Lung (tissue), 12 donors: ENCODE data around the gene MMP11. TPM values are rescaled to one million over a fixed set of nuclear protein-coding genes. Genes with fewer than 3 reads are reported as not detected.

Experiments used
- ATAC-seq: fragments of 200-7000 bp; cut with Tn5 transposase; one replicate; pipeline ENCODE4 v1.9.1; 2020; ENCODE audit warnings: moderate number of reproducible peaks; ENCODE audit not compliant: insufficient read depth, low FRiP score
- DNase-seq, 3 donors: peaks; one replicate each; pipeline ENCODE4 v3.0.0-alpha.2; 2013 to 2017
- H3K27ac ChIP-seq, 2 donors: one replicate each; pipeline ENCODE4 v1.5.1; 2013; ENCODE audit warnings: mild to moderate bottlenecking in 2 of 2, moderate library complexity in 2 of 2, control low read depth in 1 of 2, inconsistent platforms in 1 of 2, low read depth in 1 of 2, low read length in 1 of 2
- H3K27me3 ChIP-seq, 3 donors: one replicate each; pipeline ENCODE4 v1.5.1; 2013; ENCODE audit warnings: low read length in 2 of 3; ENCODE audit not compliant: control insufficient read depth in 3 of 3, insufficient read depth in 3 of 3
- H3K36me3 ChIP-seq, 4 donors: one replicate each; pipeline ENCODE4 v1.5.1; 2013; ENCODE audit warnings: low read length in 4 of 4, mild to moderate bottlenecking in 1 of 4, moderate library complexity in 1 of 4; ENCODE audit not compliant: control insufficient read depth in 4 of 4, insufficient read depth in 4 of 4
- H3K4me1 ChIP-seq, 5 donors: one replicate each; pipeline ENCODE4 v1.5.1; 2013; ENCODE audit warnings: low read length in 5 of 5, mild to moderate bottlenecking in 2 of 5, moderate library complexity in 1 of 5; ENCODE audit not compliant: control insufficient read depth in 5 of 5, insufficient read depth in 5 of 5
- H3K4me3 ChIP-seq: one replicate; pipeline ENCODE4 v1.5.1; 2013; ENCODE audit warnings: mild to moderate bottlenecking, control low read depth, moderate library complexity
- H3K9ac ChIP-seq, 2 donors: one replicate each; pipeline ENCODE4 v1.5.1; 2013; ENCODE audit warnings: low read length in 2 of 2, control low read depth in 1 of 2; ENCODE audit not compliant: insufficient read depth in 1 of 2
- H3K9me3 ChIP-seq, 4 donors: one replicate each; pipeline ENCODE4 v1.5.1; 2013; ENCODE audit warnings: low read length in 3 of 4, mild to moderate bottlenecking in 1 of 4, moderate library complexity in 1 of 4; ENCODE audit not compliant: control insufficient read depth in 4 of 4, insufficient read depth in 3 of 4
- CTCF ChIP-seq: IDR thresholded peaks from 2 replicates; pipeline ENCODE4 v1.5.1; 2012; ENCODE audit warnings: mild to moderate bottlenecking; ENCODE audit errors: control extremely low read depth, extremely low read depth
- WGBS, 2 donors: extraction: QIAGEN DNeasy Blood & Tissue Kit; methylation state at CpG; one replicate each; pipeline ENCODE4 v1.1.7; 2013; 5-methylcytosine and 5-hydroxymethylcytosine counted together
- polyA plus RNA-seq, 2 donors: library from polyadenylated mRNA; stranded (reverse); fragments of 200-250 nt; gene quantifications; one replicate each; pipeline ENCODE4 v1.2.1, GENCODE V29; 2013
- total RNA-seq, 2 donors: library from RNA; depleted of rRNA in 1 of 2; stranded (reverse); fragments of >200 nt in 1 of 2; gene quantifications; one replicate each; pipeline ENCODE4 v1.2.1, GENCODE V29; 2014 to 2021
- donor health status: control.
- donor health status: control.
- donor health status: Bipolar disorder and iron deficiency.
- donor health status: healthy.
- donor health status: DM: yes; HTN: yes; CAD: no.

MMP11 gene
- total and polyA plus RNA-seq, 4 donors = 0.43 to 2.6 (median 1.4) TPM

- Histone ChIP-seq H3K9ac (no peak overlapping the region), H3K36me3 (no peaks in the 10 kb centered on the region), H3K4me3 (no peak overlapping the region), H3K27me3 (no peaks in the 10 kb centered on the region), H3K27ac (no peak overlapping the region), H3K9me3 (no peaks in the 10 kb centered on the region), H3K4me1 (peaks cover 0 to 16% (median 4%) of the 10 kb centered on the region in 5 donors)
- TF ChIP-seq CTCF = no peak
- no peak for DNase-seq
- no peak for ATAC-seq
- 95 to 96% methylated on average over 16 of the region's 16 CpGs for WGBS, 2 donors
These were observed 19.9 kb upstream of the MMP11 start for GRCh38 chr22:23752750-23753149.

- Histone ChIP-seq H3K27ac (no peak overlapping the region), H3K4me3 (no peak overlapping the region), H3K9ac (no peak overlapping the region), H3K27me3 (no peaks in the 10 kb centered on the region), H3K4me1 (peaks cover 0 to 16% (median 4%) of the 10 kb centered on the region in 5 donors), H3K36me3 (no peaks in the 10 kb centered on the region), H3K9me3 (no peaks in the 10 kb centered on the region)
- no peak for DNase-seq
- no peak for TF ChIP-seq CTCF
- WGBS, 2 donors = 68 to 77% methylated on average over 2 of the region's 2 CpGs
- no peak for ATAC-seq
These were observed 19.3 kb upstream of the MMP11 start for GRCh38 chr22:23753385-23753784.

- Histone ChIP-seq H3K36me3 (no peaks in the 10 kb centered on the region), H3K4me3 (no peak within 1 kb of the TSS), H3K9ac (no peak within 1 kb of the TSS), H3K4me1 (peaks cover 0 to 16% (median 4%) of the 10 kb centered on the region in 5 donors), H3K27me3 (no peaks in the 10 kb centered on the region), H3K9me3 (no peaks in the 10 kb centered on the region), H3K27ac (no peak within 1 kb of the TSS)
- 82 to 90% methylated on average over 14 of the region's 14 CpGs for WGBS, 2 donors
- no peak for TF ChIP-seq CTCF
- ATAC-seq (no peak), DNase-seq (no peak)
These were observed 18.3 kb upstream of the MMP11 start, which contains the start of gene VPREB3 for GRCh38 chr22:23754220-23754919. TSS of gene VPREB3 (minus strand) at chr22:23754425. CDS start at chr22:23754363, 62 bp downstream.
